HK-2 (cell line): ENCODE measurements around the gene RAB1A.
"Not testable (repeated sequence)": the region's sequence is repeated elsewhere in the genome, so short reads cannot be mapped to it uniquely, and the experiment has no call there.

Source experiments
- DNase-seq: peaks from one replicate; pipeline ENCODE4 v3.0.0-alpha.2; 2018; ENCODE audit not compliant: unreplicated experiment

RAB1A gene

GRCh38 chr2:65129826-65130663 lies at the start of gene RAB1A:
TSS of gene RAB1A (minus strand) at chr2:65130106. CDS start at chr2:65129915, 191 bp downstream.
- DNase-seq, result peak; percentile 99

- no peak for DNase-seq
Observed at GRCh38 chr2:65177751-65178442, 48.0 kb upstream of the RAB1A start.

GRCh38 chr2:65175894-65176530 lies 46.1 kb upstream of the RAB1A start:
- DNase-seq, result no peak

GRCh38 chr2:65174031-65174430 lies 44.1 kb upstream of the RAB1A start:
- not testable (repeated sequence) for DNase-seq

GRCh38 chr2:65172994-65173790 lies 43.3 kb upstream of the RAB1A start:
- no peak for DNase-seq

- peak; percentile 8 for DNase-seq
Observed at GRCh38 chr2:65170611-65171477, 40.9 kb upstream of the RAB1A start.

- DNase-seq, result no peak
Observed at GRCh38 chr2:65169760-65170136, 39.8 kb upstream of the RAB1A start.

GRCh38 chr2:65165558-65165957 lies 35.7 kb upstream of the RAB1A start:
- DNase-seq, result no peak

GRCh38 chr2:65164426-65164891 lies 34.6 kb upstream of the RAB1A start:
- no peak for DNase-seq

GRCh38 chr2:65161551-65162100 lies 31.7 kb upstream of the RAB1A start:
- no peak for DNase-seq

GRCh38 chr2:65159906-65160305 lies 30.0 kb upstream of the RAB1A start:
- DNase-seq, result no peak

GRCh38 chr2:65159261-65159660 lies 29.4 kb upstream of the RAB1A start:
- no peak for DNase-seq

- no peak for DNase-seq
Observed at GRCh38 chr2:65158557-65158956, 28.7 kb upstream of the RAB1A start.

GRCh38 chr2:65157856-65158255 lies 27.9 kb upstream of the RAB1A start:
- peak; percentile 6 for DNase-seq

- no peak for DNase-seq
Observed at GRCh38 chr2:65156041-65156440, 26.1 kb upstream of the RAB1A start.

- peak; percentile 14 for DNase-seq
Observed at GRCh38 chr2:65153515-65153914, 23.6 kb upstream of the RAB1A start.

- DNase-seq, result no peak
Observed at GRCh38 chr2:65146078-65146477, 16.2 kb upstream of the RAB1A start.

- no peak for DNase-seq
Observed at GRCh38 chr2:65144571-65144970, 14.7 kb upstream of the RAB1A start.

- DNase-seq, result no peak
Observed at GRCh38 chr2:65142515-65142914, 12.6 kb upstream of the RAB1A start.

- DNase-seq, result no peak
Observed at GRCh38 chr2:65137197-65137775, 7.4 kb upstream of the RAB1A start.
